Neural cell (in vitro differentiated cells): Measurements from ENCODE around the gene CD47. TPM values are rescaled to one million over a fixed set of nuclear protein-coding genes. Genes with fewer than 3 reads are reported as not detected.

Experiments
- H2AFZ ChIP-seq: fragments of 200-600, 300-800 bp; sonication (generic), shearing (Covaris generic); 2 replicates; pipeline ENCODE4 v1.6.0; 2014; ENCODE audit warnings: low read depth, mild to moderate bottlenecking, antibody characterized with exemption, low read length, moderate library complexity
- H3F3A ChIP-seq: fragments of 200-600 bp; shearing (Covaris generic); 2 replicates; pipeline ENCODE4 v1.6.1; 2016; ENCODE audit warnings: mild to moderate bottlenecking, moderate library complexity, mixed read lengths, antibody characterized with exemption, low read length; ENCODE audit not compliant: insufficient read depth, poor library complexity, severe bottlenecking
- H3K27ac ChIP-seq: fragments of 200-600, 300-800 bp; sonication (generic), shearing (Covaris generic); 2 replicates; pipeline ENCODE4 v1.5.1; 2014; ENCODE audit warnings: mild to moderate bottlenecking, low read length, moderate library complexity
- H3K27me3 ChIP-seq: fragments of 300-800, 200-600 bp; sonication (generic), shearing (Covaris generic); 2 replicates; pipeline ENCODE4 v1.6.0; 2014; ENCODE audit warnings: mild to moderate bottlenecking, low read depth, low read length, moderate library complexity; ENCODE audit not compliant: insufficient read depth
- H3K36me3 ChIP-seq: fragments of 300-800, 200-600 bp; sonication (generic), shearing (Covaris generic); 2 replicates; pipeline ENCODE4 v1.5.1; 2014; ENCODE audit warnings: mild to moderate bottlenecking, antibody characterized with exemption, low read length, moderate library complexity; ENCODE audit not compliant: insufficient read depth
- H3K4me2 ChIP-seq: fragments of 300-800, 200-600 bp; sonication (generic), shearing (Covaris generic); 2 replicates; pipeline ENCODE4 v1.6.0; 2014; ENCODE audit warnings: mild to moderate bottlenecking, low read length
- H3K4me3 ChIP-seq: fragments of 300-800, 200-600 bp; sonication (generic), shearing (Covaris generic); 2 replicates; pipeline ENCODE4 v1.5.1; 2014; ENCODE audit warnings: mild to moderate bottlenecking, low read length, moderate library complexity
- H3K79me2 ChIP-seq: fragments of 200-600 bp; shearing (Covaris generic); replicated peaks from 2 replicates; pipeline ENCODE4 v1.6.0; 2014; ENCODE audit warnings: mild to moderate bottlenecking, low read length, moderate library complexity; ENCODE audit not compliant: insufficient read depth
- H3K9ac ChIP-seq: fragments of 300-800, 200-600 bp; sonication (generic), shearing (Covaris generic); 2 replicates; pipeline ENCODE4 v1.6.1; 2016; ENCODE audit warnings: mild to moderate bottlenecking, low read length, mixed read lengths
- H3K9me2 ChIP-seq: fragments of 200-600 bp; shearing (Covaris generic); 2 replicates; pipeline ENCODE4 v1.6.1; 2016; ENCODE audit warnings: mild to moderate bottlenecking, low read length, mixed read lengths; ENCODE audit not compliant: insufficient read depth
- H3K9me3 ChIP-seq: fragments of 200-600, 300-800 bp; sonication (generic), shearing (Covaris generic); 2 replicates; pipeline ENCODE4 v1.6.1; 2016; ENCODE audit warnings: mild to moderate bottlenecking, mixed run types, low read length, moderate library complexity, mixed read lengths
- H4K20me1 ChIP-seq: fragments of 200-600 bp; shearing (Covaris generic); 2 replicates; pipeline ENCODE4 v1.6.1; 2016; ENCODE audit warnings: mild to moderate bottlenecking, mixed run types; ENCODE audit not compliant: insufficient read depth
- EP300 ChIP-seq: fragments of 450-650 bp; conservative IDR thresholded peaks from 2 replicates; pipeline ENCODE4 v1.6.1; 2014; ENCODE audit warnings: antibody characterized with exemption, mild to moderate bottlenecking, moderate library complexity; ENCODE audit not compliant: poor library complexity, severe bottlenecking
- EZH2 ChIP-seq: fragments of 200-600, 300-800 bp; shearing (Covaris generic), sonication (generic); IDR thresholded peaks from 2 replicates; pipeline ENCODE4 v1.6.1; 2014; ENCODE audit warnings: antibody characterized with exemption, low read length, borderline replicate concordance, mild to moderate bottlenecking; ENCODE audit not compliant: insufficient read depth, poor library complexity, severe bottlenecking
- MXI1 ChIP-seq: fragments of 450-650 bp; conservative IDR thresholded peaks from 2 replicates; pipeline ENCODE4 v1.6.1; 2014; ENCODE audit warnings: antibody characterized with exemption, mild to moderate bottlenecking; ENCODE audit not compliant: poor library complexity, severe bottlenecking
- POLR2AphosphoS5 ChIP-seq: IDR thresholded peaks from 2 replicates; pipeline ENCODE4 v1.6.1; 2012
- RAD21 ChIP-seq: fragments of 450-650 bp; conservative IDR thresholded peaks from 2 replicates; pipeline ENCODE4 v1.6.1; 2014; ENCODE audit warnings: antibody characterized with exemption, mild to moderate bottlenecking, moderate library complexity
- SMC3 ChIP-seq: fragments of 450-650 bp; conservative IDR thresholded peaks from 2 replicates; pipeline ENCODE4 v1.6.1; 2014; ENCODE audit warnings: antibody characterized with exemption, mild to moderate bottlenecking, moderate library complexity; ENCODE audit not compliant: poor library complexity
- TAF1 ChIP-seq: IDR thresholded peaks from 2 replicates; pipeline ENCODE4 v1.6.1; 2012; ENCODE audit warnings: low read depth
- polyA plus RNA-seq: library from polyadenylated mRNA; depleted of rRNA; stranded (reverse); fragments of >200 nt; gene quantifications from 2 replicates; pipeline ENCODE4 v1.2.3, GENCODE V29; 2014
- TF ChIP-seq, protein P1 (sequence below): fragments of 450-650 bp; IDR thresholded peaks from 2 replicates; pipeline ENCODE4 v1.5.1; 2014; ENCODE audit warnings: antibody characterized with exemption, mild to moderate bottlenecking, moderate library complexity; ENCODE audit not compliant: poor library complexity, severe bottlenecking
- TF ChIP-seq, protein P2 (sequence below): IDR thresholded peaks from 2 replicates; pipeline ENCODE4 v1.6.1; 2012; ENCODE audit warnings: borderline replicate concordance

CD47 gene
- polyA plus RNA-seq, 1 donor from 2014 or later = 128 TPM

GRCh38 chr3:108024146-108024850 is 66.5 kb downstream of the CD47 start:
- no peak overlapping the region for H3K27ac ChIP-seq
- no peaks in the 10 kb centered on the region for H3K27me3 ChIP-seq
- H3K9me2 ChIP-seq = no peaks in the 10 kb centered on the region
- H2AFZ ChIP-seq = no peak overlapping the region
- no peaks in the 10 kb centered on the region for H3K9me3 ChIP-seq
- no peaks in the 10 kb centered on the region for H3K36me3 ChIP-seq
- H3K4me2 ChIP-seq = no peak overlapping the region
- H3K79me2 ChIP-seq = no peaks in the 10 kb centered on the region
- no peak overlapping the region for H3K9ac ChIP-seq
- no peaks in the 10 kb centered on the region for H3F3A ChIP-seq
- no peak overlapping the region for H3K4me3 ChIP-seq
- H4K20me1 ChIP-seq = no peaks in the 10 kb centered on the region
- TF ChIP-seq SMC3 (no peak), EZH2 (no peak)
- TF ChIP-seq, protein P1, sequence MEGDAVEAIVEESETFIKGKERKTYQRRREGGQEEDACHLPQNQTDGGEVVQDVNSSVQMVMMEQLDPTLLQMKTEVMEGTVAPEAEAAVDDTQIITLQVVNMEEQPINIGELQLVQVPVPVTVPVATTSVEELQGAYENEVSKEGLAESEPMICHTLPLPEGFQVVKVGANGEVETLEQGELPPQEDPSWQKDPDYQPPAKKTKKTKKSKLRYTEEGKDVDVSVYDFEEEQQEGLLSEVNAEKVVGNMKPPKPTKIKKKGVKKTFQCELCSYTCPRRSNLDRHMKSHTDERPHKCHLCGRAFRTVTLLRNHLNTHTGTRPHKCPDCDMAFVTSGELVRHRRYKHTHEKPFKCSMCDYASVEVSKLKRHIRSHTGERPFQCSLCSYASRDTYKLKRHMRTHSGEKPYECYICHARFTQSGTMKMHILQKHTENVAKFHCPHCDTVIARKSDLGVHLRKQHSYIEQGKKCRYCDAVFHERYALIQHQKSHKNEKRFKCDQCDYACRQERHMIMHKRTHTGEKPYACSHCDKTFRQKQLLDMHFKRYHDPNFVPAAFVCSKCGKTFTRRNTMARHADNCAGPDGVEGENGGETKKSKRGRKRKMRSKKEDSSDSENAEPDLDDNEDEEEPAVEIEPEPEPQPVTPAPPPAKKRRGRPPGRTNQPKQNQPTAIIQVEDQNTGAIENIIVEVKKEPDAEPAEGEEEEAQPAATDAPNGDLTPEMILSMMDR = no peak

- Histone ChIP-seq H3K9ac (no peak overlapping the region), H3K27ac (peak overlapping the region; percentile 49), H3K36me3 (no peaks in the 10 kb centered on the region), H3F3A (no peaks in the 10 kb centered on the region), H3K79me2 (no peaks in the 10 kb centered on the region), H2AFZ (no peak overlapping the region), H3K4me3 (peak overlapping the region; percentile 46), H3K27me3 (no peaks in the 10 kb centered on the region), H3K9me2 (no peaks in the 10 kb centered on the region), H3K4me2 (no peak overlapping the region), H4K20me1 (no peaks in the 10 kb centered on the region), H3K9me3 (no peaks in the 10 kb centered on the region)
- TF ChIP-seq SMC3 = no peak
- no peak for TF ChIP-seq TAF1
- TF ChIP-seq, protein P1 = no peak
- no peak for TF ChIP-seq EP300
- no peak for TF ChIP-seq MXI1
- no peak for TF ChIP-seq EZH2
- TF ChIP-seq, protein P2, sequence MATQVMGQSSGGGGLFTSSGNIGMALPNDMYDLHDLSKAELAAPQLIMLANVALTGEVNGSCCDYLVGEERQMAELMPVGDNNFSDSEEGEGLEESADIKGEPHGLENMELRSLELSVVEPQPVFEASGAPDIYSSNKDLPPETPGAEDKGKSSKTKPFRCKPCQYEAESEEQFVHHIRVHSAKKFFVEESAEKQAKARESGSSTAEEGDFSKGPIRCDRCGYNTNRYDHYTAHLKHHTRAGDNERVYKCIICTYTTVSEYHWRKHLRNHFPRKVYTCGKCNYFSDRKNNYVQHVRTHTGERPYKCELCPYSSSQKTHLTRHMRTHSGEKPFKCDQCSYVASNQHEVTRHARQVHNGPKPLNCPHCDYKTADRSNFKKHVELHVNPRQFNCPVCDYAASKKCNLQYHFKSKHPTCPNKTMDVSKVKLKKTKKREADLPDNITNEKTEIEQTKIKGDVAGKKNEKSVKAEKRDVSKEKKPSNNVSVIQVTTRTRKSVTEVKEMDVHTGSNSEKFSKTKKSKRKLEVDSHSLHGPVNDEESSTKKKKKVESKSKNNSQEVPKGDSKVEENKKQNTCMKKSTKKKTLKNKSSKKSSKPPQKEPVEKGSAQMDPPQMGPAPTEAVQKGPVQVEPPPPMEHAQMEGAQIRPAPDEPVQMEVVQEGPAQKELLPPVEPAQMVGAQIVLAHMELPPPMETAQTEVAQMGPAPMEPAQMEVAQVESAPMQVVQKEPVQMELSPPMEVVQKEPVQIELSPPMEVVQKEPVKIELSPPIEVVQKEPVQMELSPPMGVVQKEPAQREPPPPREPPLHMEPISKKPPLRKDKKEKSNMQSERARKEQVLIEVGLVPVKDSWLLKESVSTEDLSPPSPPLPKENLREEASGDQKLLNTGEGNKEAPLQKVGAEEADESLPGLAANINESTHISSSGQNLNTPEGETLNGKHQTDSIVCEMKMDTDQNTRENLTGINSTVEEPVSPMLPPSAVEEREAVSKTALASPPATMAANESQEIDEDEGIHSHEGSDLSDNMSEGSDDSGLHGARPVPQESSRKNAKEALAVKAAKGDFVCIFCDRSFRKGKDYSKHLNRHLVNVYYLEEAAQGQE = no peak
- TF ChIP-seq POLR2AphosphoS5 = no peak
- TF ChIP-seq RAD21 = no peak
Measured at GRCh38 chr3:108022256-108023150, 68.3 kb downstream of the CD47 start.
